Activated gamma-delta T cell (primary cell): ENCODE data around the gene ZNF837.
"Not testable (repeated sequence)": the region's sequence is repeated elsewhere in the genome, so short reads cannot be mapped to it uniquely, and the experiment has no call there.

ENCODE experiments used
- DNase-seq: peaks from one replicate; lab custom pipeline; 2025; lab: John Stamatoyannopoulos, UW
- total RNA-seq, 2 donors: gene quantifications; one replicate each; lab custom pipeline; 2026; lab: John Stamatoyannopoulos, UW

Gene ZNF837
- 4.0 to 4.4 reads per million in 2 donors for total RNA-seq

DNA sequence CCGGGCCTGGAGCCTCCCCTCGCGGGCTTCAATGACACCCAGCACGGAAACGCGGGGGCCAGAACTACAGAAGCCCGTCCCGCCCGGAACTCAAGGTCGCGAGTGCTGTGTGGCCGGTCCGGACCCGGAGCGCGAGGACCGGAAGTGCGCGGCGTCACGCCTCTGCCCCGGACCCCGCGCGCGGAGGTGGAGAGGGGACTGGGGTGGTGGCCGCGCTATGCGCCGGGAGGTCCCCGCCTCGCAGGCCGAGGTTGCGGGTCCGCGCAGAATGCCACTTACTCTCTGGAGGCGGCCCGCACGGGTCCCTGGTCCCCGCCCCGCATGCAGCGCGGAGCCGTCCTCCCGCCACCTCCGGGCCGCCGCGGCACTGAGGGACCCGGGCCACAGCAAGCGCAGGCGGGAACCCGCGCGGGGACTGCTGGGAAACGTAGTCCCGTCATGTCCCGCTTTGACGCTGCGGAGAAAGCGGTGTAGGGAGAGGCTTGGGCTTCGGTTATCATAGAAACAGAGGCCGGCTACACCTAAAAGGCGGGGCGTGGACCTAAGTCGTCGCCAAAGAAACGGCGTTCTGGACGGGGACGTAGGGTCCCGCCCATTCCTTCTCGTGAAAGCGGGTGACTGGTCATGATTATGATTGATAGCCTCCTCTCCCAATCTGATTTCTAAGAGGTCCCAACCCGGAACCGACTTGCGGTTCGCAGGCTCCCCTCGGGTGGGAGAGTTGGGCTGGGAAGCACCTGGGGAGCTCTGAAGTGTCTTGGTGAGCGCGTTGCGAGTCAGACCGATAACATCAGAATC lies at the start of gene ZNF837:
Gene ZNF837, minus strand, starts transcription at position 369 of the 798 bp plus-strand sequence. CDS start 11,698 bp downstream, outside the sequence.
- DNase-seq = peak; percentile 90

DNA sequence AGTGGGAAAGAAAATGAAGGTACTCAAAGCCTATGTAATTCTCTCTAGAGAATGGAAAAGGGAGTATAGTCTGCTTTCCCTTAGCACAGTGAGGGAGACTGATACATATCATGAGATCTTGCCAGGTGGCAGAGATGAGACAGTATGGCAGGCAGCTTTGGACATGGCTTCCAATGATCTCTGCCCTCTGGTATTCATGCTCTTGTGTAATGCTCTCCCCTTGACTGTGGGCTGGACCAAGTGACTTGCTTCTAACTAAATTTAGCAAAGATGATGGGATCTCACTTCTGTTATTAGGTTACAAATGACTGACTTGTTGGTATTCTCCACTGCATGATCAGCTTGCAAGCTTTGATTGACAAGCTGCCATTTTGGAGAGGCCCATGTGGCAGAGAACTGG lies 48.9 kb upstream of the ZNF837 start:
- no peak for DNase-seq

DNA sequence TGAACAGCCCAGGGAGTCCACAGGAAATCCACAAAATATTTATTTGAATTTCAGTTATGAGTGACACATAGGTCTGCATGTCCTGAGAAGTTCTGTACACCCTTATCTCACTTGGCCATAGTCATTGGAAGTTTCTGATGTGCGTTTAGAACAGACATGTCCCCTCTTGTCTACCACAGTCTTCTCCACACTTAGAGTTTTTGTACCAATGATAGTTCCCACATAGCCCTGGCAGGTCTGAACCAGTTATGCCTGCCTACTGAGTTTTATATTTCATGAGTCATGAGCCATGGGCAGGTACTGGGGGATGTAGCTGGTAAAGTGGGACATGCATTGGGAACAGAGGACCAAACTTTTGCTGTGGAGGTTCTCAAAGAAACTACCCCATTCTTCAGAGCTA lies 47.8 kb upstream of the ZNF837 start:
- no peak for DNase-seq

DNA sequence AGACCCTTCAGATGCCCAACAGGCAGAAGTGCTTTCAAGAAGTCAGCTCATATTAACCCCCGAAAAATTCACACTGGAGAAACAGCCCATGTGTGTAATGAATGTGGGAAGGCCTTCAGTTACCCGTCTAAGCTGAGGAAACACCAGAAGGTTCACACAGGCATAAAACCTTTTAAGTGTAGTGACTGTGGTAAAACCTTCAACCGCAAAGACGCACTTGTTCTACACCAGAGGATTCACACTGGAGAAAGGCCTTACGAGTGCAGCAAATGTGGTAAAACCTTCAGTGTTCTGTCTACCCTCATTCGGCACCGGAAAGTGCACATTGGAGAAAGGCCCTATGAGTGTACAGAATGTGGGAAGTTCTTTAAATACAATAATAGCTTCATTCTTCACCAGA lies 36.2 kb upstream of the ZNF837 start:
- no peak for DNase-seq

DNA sequence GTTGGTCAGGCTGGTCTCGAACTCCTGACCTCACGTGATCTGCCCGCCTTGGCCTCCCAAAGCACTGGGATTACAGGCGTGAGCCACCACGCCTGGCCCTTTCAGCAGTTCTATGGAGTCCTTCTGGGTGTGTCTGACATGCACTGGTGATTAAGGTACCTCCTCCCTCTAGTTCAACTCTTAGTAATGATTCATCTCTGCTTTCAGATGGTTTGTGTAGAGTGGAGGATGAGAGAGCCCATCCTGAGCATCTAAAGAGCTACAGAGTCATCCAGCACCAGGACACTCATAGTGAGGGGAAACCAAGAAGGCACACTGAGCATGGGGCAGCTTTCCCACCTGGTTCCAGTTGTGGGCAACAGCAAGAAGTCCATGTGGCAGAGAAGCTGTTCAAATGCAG lies 35.8 kb upstream of the ZNF837 start:
- DNase-seq = no peak

DNA sequence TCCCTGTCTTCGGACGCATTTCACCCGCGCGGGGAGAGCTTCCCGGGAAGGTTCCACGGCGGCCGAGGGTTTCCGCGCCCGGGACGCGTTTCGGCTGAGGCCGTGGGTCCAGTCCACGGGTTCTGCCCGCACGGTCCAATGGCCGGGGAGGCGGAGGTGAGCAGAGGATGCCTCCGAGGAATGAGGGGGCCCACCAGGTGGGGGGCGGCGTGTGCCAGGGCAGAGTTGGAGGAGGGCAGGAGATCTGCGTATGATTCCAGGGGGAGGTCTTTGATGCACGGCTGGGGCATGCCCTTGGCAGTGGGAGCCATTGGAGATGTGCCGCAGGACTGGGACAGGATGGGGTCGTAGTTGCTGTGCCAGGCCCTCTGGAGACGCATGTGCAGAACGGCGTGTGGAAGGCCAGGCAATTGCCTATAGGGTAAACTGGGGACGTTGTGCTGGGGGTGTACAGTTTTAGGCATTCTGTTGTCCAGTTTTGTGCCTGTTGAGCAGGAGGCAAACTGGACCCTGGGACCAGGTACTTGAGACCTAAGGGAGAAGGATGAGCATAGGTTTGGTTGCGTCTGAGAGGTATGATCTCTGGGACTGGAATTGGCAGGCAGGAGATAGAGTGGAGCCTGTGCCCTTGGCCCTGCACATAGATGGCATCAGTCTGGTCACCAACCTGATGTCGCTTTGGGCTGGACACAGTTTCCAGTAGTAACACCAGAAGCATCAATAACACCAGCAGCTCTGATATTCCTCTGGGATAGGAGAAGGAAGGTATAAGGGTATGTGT lies 28.4 kb upstream of the ZNF837 start:
- no peak for DNase-seq

DNA sequence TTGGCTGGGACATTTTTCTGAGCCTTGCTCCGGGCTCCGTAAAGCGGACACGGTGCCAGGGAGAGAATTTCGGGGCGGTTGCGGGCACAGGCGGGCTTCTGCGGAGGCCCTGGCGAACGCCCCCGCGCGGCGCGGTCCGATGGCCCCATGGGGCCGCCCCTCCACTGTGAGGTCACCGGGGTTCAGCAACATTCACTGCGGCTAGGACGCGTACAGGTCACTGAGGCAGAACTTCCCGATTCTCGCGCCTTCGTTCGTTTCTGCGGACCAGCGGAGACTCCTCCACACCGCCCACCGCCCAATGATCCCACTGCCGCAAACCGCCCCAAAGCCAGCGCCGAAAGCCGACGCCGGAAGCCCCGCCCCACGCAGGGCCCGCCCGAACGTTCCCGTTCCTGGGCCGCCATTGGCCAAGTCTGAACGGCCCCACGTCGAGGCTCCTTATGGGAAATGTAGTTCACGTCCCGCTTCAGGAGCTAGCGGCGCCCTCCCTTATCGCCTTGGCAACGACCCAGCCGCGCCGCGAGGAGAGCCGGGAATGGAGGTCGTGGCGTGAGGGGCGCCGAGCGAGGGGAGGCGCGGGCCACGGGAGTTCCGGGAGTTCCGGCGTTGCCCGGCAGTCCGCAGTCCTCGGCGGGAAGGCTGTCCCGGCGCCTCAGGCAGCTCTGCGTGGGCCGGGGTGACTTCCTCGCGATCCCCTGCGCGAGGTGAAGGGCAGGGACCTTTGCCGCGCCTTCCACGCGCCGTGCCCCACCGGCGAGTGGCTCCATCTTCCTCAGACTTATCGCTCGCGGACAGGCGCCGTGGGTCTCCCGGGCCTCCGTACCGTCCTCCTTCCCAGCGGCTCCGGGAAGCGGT lies 27.6 kb upstream of the ZNF837 start, which contains the start of gene ZNF584:
Gene ZNF584, plus strand, starts transcription at position 498 of the 858 bp plus-strand sequence. CDS start 499 bp downstream, outside the sequence.
- DNase-seq = peak; percentile 87

DNA sequence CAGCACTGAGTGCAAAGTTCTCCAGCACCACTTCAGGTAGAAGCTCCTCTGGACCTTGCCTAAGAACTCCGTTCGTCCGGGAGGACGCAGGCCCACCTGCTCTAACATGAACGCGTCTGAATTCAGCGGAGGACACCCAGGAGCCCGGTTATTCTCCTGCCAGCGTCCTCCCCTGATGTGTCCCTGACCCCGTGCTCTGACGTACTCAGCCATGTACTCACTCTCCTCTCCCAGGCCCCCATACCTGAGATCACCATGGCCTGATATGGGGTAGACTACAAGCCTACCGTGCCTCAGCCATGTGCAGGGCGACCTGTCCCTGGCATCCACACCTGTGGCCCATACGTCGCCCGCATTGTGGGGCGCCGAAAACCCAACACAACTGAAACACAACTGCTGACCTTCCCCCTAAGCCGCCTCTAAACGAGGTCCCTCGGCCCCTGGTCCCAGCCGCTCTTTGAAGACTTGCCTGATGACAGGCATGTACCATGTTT lies 26.9 kb upstream of the ZNF837 start:
- DNase-seq = no peak

DNA sequence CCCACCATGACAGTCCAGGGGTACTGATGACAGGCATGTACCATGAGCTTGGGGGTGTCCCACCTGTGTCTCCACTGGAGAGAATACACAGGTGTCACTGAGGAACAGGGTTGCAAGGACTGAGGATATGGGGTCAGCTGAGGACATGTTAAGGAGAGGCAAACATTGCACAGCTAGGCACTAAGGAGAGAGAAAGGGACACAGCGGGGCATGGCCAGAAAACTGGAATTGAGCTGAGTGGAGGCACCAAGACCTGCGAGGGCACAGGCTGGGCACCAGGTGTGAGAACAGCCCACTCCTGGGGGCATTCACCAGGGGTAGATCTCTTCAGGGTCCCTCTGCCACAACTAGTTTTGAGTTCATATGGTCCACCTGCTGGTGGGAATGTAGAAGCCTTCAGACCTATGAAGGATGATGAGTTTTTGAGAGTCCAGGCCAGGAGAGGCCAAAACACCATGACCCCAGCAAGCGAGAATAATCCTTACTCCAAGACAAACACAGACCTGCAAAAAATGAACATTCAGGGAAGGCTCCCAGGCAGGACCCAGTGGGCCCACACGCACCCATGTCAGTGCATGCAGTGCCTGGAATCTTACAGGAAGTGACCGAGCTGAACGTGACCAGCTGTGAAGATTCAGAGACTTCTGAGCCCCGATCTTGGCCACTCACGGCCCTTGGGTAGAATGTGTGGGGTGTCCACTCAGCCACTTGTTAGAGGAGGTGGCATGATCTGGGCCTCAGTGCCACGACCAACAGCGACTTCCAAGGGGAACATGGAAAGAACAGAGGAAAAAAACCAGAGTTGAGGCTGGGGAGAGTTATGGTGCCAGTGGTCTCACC lies 26.2 kb upstream of the ZNF837 start:
- no peak for DNase-seq

DNA sequence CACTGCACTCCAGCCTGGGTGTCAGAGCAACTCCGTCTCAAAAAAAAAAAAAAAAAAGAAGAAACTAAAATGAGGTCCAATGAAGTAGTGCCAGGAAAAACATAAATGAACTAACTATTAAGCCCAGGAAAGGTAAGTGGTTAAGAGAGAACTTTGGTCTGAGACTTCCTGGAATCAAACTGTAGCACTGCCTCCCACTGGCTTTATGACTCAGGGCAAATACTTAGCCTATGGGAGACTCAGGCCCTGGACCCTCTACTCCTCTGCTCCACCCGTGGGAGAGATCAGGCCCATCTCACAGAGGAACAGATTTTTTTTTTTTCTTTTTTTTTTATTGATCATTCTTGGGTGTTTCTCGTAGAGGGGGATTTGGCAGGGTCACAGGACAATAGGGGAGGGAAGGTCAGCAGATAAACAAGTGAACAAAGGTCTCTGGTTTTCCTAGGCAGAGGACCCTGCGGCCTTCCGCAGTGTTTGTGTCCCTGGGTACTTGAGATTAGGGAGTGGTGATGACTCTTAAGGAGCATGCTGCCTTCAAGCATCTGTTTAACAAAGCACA lies 23.2 kb upstream of the ZNF837 start:
- not testable (repeated sequence) for DNase-seq

DNA sequence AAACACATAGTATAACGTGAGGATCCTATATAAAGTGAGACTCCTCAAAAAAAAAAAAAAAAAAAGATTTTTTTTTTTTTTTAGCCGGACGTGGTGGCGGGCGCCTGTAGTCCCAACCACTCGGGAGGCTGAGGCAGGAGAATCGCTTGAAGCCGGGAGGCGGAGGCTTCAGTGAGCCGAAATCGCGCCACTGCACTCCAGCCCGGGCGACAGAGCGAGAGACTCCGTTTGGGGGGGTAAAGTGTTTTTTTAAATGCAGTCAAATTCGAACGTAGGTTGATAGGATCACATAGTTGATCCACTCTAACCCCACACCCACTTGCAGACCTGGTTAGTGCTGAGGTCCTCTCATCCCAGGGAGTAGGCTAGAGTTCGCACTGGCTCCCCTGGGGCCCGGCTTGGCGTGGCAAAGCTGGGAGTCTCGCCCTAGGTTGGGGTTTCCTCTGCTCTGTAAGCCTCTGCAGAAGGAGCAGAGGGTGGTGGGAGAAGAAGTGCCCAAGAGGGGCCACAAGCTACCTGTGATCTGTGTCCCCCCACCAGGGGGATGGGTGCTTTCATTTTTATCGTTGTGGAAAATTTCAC lies 21.1 kb upstream of the ZNF837 start:
- no peak for DNase-seq

DNA sequence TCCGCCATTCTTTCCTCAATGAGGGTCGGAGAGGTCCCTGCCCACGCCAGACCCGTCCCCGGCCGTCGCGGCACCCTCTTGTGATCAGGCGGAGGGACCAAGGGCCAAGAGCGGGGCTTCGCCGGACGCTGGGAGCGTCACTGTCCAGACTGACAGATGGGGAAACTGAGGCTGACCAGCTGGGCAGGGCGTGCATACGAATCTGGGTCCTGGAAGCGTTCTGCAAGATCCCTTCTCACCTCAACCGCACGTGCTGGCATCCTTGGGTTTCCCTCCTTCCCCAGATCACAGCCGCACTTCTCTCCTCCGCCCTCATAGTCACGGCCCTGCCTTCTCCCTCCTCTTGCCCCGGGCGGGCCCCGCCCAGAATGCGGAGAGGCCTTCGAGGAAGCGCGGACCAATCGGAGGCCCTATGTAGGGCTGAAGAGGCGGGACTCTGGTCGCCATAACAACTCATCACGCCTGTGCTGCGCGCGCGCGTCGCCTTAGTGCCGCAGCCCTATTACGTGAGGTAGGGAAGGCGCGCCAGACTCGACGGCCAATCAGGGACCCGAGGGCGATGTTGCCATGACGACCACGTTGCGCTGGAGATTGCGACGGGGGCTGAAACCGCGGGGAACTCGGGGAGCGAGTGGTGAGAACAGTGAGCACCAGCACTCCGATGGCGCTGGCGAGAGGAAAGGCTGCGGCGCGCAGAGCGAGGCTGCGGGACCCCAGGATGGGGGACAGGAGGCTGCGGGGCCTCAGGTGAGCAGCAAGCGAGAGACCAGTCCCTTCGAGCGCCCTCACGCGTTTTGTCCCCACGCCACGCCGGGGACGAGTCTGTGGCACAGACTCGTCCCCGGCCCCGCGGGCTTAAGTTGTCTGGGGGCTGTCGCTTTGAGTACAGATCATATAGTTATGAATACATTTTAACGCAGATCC lies 20.3 kb upstream of the ZNF837 start:
- peak; percentile 99 for DNase-seq

DNA sequence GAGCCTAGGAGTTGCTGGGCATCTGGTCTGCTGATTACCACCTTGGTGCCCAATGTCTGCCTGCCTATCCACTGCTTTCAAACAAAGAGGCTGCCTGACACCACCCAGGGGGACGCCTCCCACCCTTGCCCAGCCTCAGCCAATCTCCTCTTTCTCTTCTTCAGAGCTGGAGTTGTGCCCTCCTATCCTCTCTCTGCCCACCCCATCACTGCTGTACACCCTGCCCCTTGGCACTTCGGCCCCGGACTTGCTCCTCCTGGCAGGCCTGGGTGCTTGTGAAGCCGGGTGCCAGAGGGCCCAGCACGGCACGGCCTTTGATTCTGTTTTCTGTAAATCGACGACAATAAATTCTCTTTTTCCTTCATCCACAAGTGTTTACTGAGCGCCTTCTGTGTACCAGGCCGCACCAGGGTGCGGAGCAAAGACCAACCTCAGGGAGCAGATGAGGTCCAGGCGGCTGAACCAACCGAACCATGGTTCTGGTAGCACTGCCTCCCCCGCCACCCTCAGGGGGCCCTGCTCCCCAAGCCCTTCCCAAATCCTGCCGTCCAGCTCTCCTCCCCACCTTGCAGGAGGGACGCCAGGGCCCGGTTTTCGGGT lies 19.6 kb upstream of the ZNF837 start:
- no peak for DNase-seq

DNA sequence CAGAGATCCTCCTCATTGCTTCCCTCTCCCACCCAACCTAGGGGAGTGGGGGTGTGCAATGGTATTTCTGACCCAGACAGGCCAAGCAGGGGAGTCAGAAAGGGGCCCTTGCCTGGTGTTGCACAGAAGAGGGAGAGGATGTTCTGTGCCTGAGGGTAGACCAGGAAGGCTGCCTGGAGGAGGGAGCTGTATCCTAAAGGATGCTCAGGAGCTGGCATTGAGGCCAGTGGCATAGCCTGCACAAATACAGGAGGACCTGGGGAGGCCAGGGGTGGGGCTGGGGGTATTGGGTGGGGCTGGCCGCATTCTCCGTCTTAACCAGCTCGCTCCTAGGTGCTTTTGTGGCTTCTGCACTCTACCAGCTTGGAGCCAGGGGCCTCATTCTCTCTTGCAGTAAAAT lies 19.1 kb upstream of the ZNF837 start:
- no peak for DNase-seq

DNA sequence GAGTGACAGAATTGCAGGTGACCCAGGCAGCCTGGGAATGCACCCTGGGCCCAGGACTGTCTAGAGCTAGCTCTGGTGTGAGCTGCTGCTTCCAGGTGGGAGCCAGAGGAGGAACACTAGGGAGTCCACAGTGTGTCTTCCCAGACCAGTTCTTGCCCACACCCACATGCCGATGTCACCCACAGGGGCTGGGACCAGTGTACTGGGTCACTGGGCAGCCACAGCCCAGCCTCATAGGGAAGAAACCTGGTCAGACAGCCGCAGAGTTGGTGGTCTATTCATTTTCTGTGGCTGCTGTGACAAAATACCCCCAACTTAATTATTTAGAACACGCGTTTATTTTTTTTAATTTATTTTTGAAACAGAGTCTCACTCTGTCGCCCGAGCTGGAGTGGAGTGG lies 17.7 kb upstream of the ZNF837 start:
- no peak for DNase-seq

DNA sequence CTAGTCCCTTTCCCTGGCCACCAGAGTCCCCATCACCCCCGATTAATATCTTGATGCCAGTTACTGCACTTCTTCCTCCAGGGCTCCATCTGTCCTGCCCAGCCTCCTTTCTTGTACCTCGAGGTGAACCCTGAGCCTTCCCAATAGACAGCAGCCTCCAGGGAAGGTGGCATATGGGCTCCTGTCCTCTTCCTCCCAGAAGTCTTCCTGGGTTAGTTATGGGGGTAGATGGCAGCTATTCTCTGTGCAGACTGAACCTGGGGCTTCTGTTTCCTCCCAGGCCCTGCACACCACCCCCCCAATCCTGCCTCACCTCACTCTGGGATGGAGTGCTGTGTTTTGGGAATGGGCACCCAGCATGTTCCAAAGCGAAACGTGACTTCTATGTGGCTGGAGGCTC lies 17.3 kb upstream of the ZNF837 start:
- no peak for DNase-seq

DNA sequence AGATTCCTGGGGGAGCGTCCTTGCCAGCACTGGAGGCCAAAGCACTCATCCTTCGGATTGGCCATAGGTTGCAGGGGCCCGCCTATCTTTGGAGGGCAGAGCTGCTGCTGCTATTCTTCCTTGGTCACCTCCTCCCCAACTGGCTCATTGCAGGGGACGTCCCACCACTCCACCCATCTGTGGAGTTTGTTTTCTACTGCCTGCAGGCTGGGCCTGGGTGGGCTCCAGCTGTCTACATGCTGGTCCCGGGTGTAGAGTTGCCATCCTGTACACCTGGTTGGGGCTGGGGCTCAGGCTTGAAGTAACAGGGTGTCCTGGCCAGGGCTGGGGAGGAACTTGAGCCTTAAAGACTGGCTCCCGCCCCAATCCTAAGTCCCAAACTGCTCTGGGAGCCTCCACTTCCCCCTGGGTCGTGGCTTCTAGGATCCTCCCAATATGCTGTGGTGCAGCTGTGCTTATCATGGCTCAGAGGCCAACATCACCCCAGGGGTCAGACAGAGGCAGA lies 16.8 kb upstream of the ZNF837 start:
- DNase-seq = no peak
